Limb (tissue), 2 donors: ENCODE measurements around the gene CDK5RAP1.

ENCODE experiments used
- DNase-seq, 2 donors: peaks; one replicate each; pipeline ENCODE4 v3.0.0-alpha.2; 2016; ENCODE audit errors: extremely low spot score in 2 of 2

CDK5RAP1 gene

DNA sequence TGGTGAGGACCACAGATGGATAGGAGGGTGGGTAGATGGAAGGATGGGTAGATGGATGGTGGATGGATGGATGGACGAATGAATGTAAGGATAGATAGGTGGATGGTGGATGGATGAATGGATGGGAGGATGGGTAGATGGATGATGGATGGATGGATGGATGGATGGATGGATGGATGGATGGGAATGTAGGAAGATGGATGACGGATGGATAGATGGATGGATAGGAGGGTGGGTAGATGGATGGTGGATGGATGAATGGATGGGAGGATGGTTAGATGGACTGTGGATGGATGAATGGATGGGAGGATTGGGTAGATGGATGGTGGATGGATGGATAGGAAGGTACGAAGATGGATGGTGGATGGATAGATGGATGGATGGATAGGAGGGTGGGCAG, 67.2 kb downstream of the CDK5RAP1 start:
- DNase-seq, result no peak

GRCh38 chr20:33333616-33334015, 67.7 kb downstream of the CDK5RAP1 start:
- no peak for DNase-seq

- DNase-seq, result no peak
Observed at GRCh38 chr20:33332905-33333456, 68.3 kb downstream of the CDK5RAP1 start.

DNA sequence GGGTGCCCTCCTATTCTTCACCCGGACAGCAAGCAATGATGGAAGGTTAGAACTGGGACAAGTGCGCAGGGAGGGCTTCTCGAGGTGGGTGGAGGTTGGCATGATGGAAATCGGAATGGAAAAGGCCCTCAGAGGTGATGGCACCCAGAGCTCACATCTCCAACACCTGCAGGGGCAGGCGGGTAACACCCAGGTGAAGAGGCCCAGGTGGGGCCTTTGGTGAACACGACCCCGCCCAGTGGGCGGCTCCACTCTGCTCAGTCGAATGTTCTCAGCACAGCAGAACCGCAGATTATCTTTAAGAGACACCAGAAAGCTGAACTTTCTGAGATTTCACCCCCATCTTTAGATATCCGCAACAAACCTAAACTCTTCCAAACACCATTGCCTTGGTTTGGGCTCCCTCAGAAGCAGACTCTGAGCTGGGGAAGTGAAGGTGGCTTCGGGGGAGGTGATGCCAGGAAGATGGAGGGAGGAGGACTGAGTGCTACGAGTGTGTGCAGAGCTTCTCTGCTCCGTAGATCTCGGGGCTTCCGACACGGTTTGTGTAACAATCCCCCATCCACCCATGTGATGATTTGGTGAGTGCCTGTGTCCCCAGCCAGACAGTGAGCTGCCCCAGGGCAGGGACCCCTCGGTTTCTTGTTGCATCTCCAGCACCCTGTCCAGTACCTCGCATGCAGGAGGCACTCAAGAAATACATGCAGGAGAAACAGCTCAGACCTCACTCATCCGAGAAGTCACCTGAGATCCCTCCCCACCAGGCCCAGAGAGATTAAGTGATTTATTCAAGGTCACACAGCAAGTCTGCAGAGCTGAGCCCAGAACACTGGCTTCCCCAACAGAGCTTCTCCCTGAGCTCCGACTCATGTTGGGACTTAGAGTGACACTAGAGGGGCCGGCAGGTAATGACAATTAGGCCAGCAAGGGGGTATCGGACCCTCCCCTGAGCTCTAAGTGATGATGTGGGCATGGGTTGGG, 72.9 kb downstream of the CDK5RAP1 start:
- no peak for DNase-seq

DNA sequence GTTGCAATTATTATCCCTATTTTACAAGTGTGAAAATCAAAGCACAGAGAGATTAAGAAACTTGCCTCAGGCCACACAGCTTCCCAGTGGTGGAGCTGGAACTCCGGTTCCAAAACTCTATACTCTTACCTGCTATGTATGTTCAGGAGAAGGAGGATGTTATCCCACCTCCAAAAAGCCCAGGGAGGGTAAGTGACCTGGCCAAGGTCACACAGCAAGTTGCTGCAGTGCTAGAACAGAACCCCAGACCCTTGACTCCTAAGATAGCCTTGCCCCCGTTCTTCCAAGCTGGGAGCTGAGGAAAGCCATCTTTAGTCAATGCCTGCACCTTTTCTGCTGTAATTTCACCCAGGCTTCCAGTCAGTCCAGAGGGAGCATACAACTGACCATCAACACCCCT, 76.0 kb downstream of the CDK5RAP1 start:
- no peak for DNase-seq

DNA sequence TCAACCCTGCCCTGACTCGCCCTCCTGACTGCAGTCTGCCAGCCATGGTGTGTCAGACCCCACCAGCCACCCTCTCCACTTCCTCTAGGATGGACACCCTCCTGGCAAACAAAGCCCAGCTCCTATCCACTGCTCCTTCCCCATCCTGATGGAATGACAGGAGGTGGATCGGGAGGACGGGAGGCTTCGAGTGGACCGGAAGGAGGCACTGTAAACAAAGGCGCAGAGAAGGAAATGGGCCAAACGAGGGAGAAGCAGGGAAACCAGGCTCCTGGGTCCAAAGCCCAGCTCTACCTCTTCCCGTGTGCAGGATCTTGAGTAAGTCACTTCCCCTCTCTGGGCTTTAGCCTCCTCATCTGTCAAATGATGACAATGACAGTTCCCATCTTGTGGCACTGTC, 78.1 kb downstream of the CDK5RAP1 start:
- no peak for DNase-seq

DNA sequence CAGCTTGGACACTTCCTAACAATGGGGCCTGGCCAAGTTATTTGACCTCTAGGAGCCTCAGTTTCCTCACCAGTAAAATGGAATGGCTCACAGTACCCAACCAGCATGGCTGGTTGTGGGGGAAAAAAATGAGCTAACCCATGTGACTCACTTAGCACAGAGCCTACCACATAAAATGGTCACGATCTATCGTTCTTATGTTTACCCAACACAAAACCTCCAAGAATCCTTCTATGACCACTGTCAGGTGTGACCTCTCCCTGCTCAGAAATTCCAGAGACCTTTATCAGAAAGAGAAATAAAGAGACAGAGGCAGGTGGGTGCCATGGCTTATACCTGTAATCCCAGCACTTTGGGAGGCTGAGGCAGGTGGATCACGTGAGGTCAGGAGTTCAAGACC, 78.9 kb downstream of the CDK5RAP1 start:
- DNase-seq, result no peak

DNA sequence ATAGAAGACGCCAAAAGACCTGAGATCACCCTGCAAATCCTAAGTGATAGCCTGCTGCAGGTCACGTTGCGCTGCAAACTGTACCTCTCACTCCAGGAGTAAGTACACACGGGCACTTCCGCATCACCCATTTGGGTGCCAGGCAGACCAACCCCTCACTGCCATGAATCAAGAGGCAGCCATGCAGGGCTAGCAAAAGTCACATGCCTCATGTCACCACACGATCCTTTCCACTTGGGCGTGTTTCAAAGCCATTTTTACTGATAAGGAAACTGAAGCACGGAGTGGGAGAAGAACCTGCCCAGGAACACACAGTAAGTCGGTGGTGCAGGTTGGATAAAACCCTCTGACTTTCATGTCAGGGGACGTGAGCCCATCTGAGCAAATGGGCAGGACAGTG, 81.3 kb downstream of the CDK5RAP1 start:
- no peak for DNase-seq

DNA sequence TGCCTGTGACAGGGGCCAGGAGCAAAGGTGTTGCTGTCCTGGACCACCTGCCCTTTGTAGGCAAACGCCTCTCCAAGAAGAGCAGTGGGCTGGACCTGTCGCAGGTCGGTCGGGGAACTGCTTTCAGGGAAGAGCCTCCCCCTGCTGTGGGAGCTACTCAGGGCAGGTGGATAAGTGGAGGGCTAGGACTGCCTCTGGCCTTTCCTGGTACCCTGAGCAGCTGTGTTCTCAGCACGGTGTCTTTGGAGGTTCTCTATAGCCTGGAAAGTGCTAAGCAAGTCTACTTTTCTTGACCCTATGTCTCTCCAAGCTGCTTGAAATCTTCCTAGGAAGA, 83.3 kb downstream of the CDK5RAP1 start:
- no peak for DNase-seq

DNA sequence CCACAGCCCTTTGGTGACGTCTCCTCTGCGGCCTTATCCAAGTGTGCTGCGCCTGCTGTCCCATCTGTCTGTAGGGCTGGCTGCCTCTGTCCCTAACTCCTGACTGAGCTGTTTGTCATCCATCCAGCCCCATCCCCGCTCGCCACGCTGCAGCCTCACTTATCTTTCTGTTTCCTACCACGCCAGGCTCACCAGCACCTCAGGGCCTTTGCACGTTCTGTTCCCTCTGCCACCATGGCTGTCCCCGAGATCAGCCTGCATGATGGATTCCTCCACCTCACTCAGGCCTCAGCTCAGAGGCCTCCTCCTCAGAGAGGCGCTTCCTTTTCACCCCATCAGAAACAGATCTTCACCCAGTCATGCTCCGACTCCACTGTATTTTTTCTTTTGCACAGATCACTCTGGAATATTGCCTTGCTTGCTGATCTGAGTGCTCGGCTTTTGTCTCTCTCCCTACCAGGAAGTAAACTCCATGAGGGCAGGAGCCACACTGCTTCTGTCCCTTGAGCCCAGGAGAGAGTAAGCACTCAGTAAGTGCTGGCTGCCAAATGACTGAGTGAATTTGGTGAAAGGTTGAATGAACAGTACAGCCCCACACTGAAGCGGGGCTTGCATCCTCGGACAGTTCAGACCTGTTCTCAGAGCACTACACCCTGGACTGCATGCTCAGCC, 83.8 kb downstream of the CDK5RAP1 start:
- DNase-seq, result no peak

DNA sequence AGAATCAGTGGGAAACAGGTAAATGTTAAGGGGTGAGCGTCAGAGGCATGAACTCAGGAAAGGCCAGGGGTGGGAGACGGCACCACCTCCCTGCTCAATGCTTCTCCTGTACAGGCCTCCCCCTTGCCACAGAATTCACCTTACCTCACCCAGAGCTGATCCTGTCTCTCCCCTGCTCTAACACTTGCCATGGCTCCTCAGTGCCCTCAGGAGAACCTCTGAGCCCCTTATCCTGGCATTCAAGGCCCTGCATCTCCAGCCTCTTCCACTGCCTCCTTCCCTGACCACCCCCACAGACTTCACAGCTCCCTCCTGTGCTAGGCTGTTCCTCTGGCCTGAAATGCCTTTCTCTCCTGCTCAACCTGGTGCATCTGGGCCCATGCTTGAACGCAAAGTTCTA, 84.4 kb downstream of the CDK5RAP1 start:
- DNase-seq, result no peak

DNA sequence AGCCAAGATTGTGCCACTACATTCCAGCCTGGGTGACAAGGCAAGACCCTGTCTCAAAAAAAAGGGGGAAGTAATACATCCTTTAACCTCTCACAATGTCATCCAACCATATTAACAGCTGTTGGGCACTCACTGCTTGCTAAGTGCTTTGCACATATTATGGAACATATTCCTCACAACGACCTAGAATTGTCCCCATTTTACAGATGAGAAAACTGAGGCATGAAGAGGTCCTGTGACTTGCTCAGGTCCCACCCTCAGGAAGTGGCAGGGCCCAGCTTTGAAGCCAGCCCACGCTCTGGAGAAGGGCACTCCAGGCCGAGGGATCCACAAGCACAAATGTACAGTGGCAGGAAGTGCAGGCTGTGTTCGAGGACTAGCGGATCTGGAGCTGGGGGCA, 85.0 kb downstream of the CDK5RAP1 start:
- DNase-seq, result no peak

DNA sequence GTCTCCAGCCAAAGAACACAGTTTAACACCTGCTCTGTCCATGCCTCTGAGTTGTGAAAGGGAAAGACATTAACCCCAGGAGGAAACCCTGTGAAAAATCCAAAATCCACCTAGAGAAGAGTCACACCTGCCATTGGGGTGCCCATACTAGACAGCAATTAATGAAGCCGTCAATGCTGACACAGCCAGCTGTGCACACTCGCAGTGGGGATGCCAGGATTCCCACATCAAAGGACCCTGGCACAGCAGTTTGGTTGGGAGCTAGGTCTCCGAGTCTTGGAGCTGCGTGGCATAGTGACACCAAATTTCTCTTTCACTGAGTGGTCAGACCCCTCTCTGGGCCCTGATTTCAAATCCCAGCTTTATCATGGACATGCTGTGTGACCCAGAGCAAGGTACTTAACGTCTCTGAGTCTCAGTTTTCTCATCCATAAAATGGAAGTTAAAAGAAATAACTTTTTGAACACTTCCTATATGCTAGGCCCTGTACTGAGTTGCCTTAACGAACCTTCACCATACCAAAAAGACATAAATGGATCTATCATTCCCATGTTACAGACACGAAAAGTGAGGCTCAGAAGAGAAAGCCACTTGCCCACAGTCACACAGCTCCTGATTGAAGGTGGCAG, 87.5 kb downstream of the CDK5RAP1 start:
- no peak for DNase-seq

- no peak for DNase-seq
Observed at GRCh38 chr20:33312583-33312982, 88.7 kb downstream of the CDK5RAP1 start.

GRCh38 chr20:33311996-33312395, 89.3 kb downstream of the CDK5RAP1 start:
- no peak for DNase-seq

DNA sequence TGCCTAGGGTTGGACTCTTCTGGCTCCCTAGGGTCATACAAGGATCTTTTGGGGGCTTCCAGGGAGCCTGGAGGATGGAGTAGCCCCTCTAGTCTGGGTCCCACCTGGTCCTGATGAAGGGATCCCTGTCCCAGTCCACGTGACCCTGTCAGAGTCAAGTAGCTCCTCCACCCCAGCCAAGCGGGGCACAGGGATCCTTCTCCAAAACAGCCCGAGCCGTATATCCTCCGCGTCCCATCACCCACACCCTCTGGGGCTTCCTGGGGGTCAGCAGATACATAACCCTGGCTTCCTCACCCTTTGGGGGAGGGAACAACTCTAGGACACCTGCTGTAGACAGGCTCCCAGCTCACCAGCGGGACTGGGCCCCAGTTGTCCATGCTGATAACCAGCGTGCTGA, 90.3 kb downstream of the CDK5RAP1 start:
- DNase-seq, result no peak

DNA sequence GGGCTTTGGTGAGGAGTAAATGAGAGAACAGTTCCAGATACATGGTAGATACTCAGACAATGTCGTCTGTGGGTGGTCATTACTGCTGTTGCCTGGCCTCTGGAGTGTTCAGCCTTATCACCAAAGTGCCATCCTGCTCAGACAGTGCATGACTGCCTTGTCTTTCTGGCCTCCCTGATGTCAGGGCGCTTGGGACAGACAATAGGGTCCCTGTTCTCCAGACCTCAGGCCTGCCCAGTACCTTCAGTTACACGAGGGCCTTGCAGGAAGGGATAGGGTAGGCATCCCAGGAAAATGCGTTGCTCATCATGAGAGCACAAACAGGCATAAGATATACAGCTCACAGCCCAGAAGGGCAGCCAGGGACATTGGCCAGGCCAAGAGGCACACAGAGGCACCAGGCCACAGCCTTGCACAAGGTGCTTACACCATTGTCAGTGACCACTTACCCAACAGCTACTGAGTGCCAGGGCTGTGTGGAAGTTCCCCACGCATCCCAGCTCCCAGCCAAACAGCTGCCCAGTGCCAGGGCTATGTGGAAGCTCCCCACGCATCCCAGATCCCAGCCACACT, 90.9 kb downstream of the CDK5RAP1 start:
- no peak for DNase-seq

DNA sequence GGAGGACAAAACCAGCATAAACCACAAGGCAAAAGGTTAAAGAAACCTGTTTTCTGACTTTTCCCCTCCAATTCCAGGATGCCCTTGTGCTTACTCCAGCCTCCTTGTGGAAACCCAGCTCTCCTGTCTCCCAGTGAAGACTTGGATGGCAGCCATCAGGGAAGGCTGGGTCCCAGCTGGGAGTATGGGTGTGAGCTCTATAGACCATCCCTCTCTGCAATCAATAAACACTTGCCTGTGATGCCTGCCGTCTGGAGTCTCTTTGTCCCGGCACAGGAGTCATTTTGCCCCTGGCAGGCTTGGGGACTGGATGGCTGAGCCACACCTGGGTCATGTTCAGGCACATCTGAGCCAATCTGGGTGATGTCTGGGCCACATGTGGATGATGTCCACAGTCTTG, 91.7 kb downstream of the CDK5RAP1 start:
- DNase-seq, result no peak
